K562 (cell line): Measurements from ENCODE around the gene CXCL9. TPM values are rescaled to one million over a fixed set of nuclear protein-coding genes. Genes with fewer than 3 reads are reported as not detected.

ENCODE experiments used
- ATAC-seq: fragments of 200-7000 bp; cut with Tn5 transposase; 3 replicates; pipeline ENCODE4 v1.9.1; 2020; ENCODE audit warnings: moderate library complexity
- BruUV-seq: library from RNA; stranded (reverse); fragments of 400-500 nt; replicated peaks from 2 replicates; lab custom pipeline; 2021; lab: Mats Ljungman, UMichigan
- CTCF ChIA-PET: fragments of 300-600 bp; formaldehyde crosslinking; extraction: SDS; loops from one replicate; lab custom pipeline; 2021; ENCODE audit warnings: low intra/inter-chr PET ratio; lab: Yijun Ruan, JAX
- POLR2A ChIA-PET: fragments of 300-600, 350-650 bp; sonication (Branson Sonifier 250); formaldehyde crosslinking; extraction: SDS; loops from one replicate; lab custom pipeline; 2021; ENCODE audit warnings: antibody characterized with exemption, inconsistent platforms; lab: Yijun Ruan, JAX
- DNase-seq, 4 experiments: peaks; one replicate each; pipeline versions ENCODE4 v3.0.0 to v3.0.0-alpha.2; 2011 to 2018; ENCODE audit warnings: low spot score in 3 of 4, mixed read lengths in 3 of 4; ENCODE audit errors: extremely low read depth in 1 of 4
- FAIRE-seq: peaks from 2 replicates; lab custom pipeline; 2011; peaks lifted over from hg19 to GRCh38; lab: Jason Lieb, UNC
- H2AFZ ChIP-seq: 2 replicates; pipeline ENCODE4 v1.6.0; 2011; ENCODE audit warnings: low read depth, low read length, control low read depth, inconsistent platforms
- H3K27ac ChIP-seq: fragments of 200-600 bp; 3 replicates; pipeline ENCODE4 v1.8.0; 2011; ENCODE audit warnings: low read depth, mild to moderate bottlenecking, control low read depth, inconsistent platforms, low read length, moderate library complexity, mixed read lengths; ENCODE audit errors: extremely low read depth
- H3K27me3 ChIP-seq, 2 experiments: fragments of 300-600 bp in 1 of 2; 2 replicates in 1 of 2; 3 replicates in 1 of 2; pipeline versions ENCODE4 v1.6.0 to v1.8.0; 2011; ENCODE audit warnings: inconsistent platforms in 2 of 2, low read length in 2 of 2, mild to moderate bottlenecking in 1 of 2, mixed read lengths in 1 of 2, moderate library complexity in 1 of 2; ENCODE audit not compliant: control insufficient read depth in 2 of 2, insufficient read depth in 2 of 2
- H3K36me3 ChIP-seq: fragments of 300-600 bp; 3 replicates; pipeline ENCODE4 v1.8.0; 2011; ENCODE audit warnings: mild to moderate bottlenecking, low read length, inconsistent platforms; ENCODE audit not compliant: control insufficient read depth, insufficient read depth
- H3K4me1 ChIP-seq, 2 experiments: fragments of 200-600 bp in 1 of 2; replicated peaks in 1 of 2; 2 replicates in 1 of 2; 3 replicates in 1 of 2; pipeline versions ENCODE4 v1.5.1 to v1.8.0; 2011; ENCODE audit warnings: inconsistent platforms in 2 of 2, low read length in 2 of 2, mild to moderate bottlenecking in 1 of 2, mixed read lengths in 1 of 2, moderate library complexity in 1 of 2; ENCODE audit not compliant: control insufficient read depth in 2 of 2, insufficient read depth in 2 of 2
- H3K4me2 ChIP-seq: 2 replicates; pipeline ENCODE4 v1.6.1; 2011; ENCODE audit warnings: low read length, control low read depth, inconsistent platforms, mixed read lengths; ENCODE audit not compliant: insufficient read depth
- H3K4me3 ChIP-seq: fragments of 200-600 bp; sonication (generic), shearing (Covaris generic); 2 replicates; pipeline ENCODE4 v1.5.1; 2016; ENCODE audit warnings: control low read depth, inconsistent platforms
- H3K79me2 ChIP-seq: fragments of 200-600 bp; 3 replicates; pipeline ENCODE4 v1.8.0; 2011; ENCODE audit warnings: low read length, inconsistent platforms; ENCODE audit not compliant: control insufficient read depth, insufficient read depth
- H3K9ac ChIP-seq, 2 experiments: 2 replicates each; pipeline versions ENCODE4 v1.6.0 to v1.6.1; 2011; ENCODE audit warnings: low read depth in 2 of 2, low read length in 2 of 2, control low read depth in 1 of 2, inconsistent platforms in 1 of 2, mild to moderate bottlenecking in 1 of 2, mixed read lengths in 1 of 2; ENCODE audit not compliant: insufficient read depth in 1 of 2
- H3K9me1 ChIP-seq: one replicate; pipeline ENCODE4 v1.6.0; 2011; ENCODE audit warnings: inconsistent platforms, mild to moderate bottlenecking, low read length, moderate library complexity; ENCODE audit not compliant: control insufficient read depth, insufficient read depth
- H3K9me3 ChIP-seq: replicated peaks from 2 replicates; pipeline ENCODE4 v1.5.1; 2011; ENCODE audit warnings: low read depth, low read length, inconsistent platforms; ENCODE audit not compliant: control insufficient read depth, insufficient read depth
- H4K20me1 ChIP-seq: replicated peaks from 2 replicates; pipeline ENCODE4 v1.6.1; 2011; ENCODE audit warnings: low read length, inconsistent platforms, mixed read lengths; ENCODE audit not compliant: control insufficient read depth, insufficient read depth
- AFF4 ChIP-seq: sonication (generic); formaldehyde crosslinking; IDR thresholded peaks from 2 replicates; pipeline ENCODE4 v1.8.0; 2023; ENCODE audit warnings: mild to moderate bottlenecking, missing genetic modification reagents
- ARHGAP35 ChIP-seq: fragments of 450-650 bp; IDR thresholded peaks from 2 replicates; pipeline ENCODE4 v1.6.1; 2018; ENCODE audit not compliant: partially characterized antibody
- FOXO4 ChIP-seq: fragments of 450-650 bp; formaldehyde crosslinking; IDR thresholded peaks from 2 replicates; pipeline ENCODE4 v1.4.0; 2020; ENCODE audit warnings: mild to moderate bottlenecking, moderate library complexity
- GATAD2B ChIP-seq: fragments of 450-650 bp; IDR thresholded peaks from 2 replicates; pipeline ENCODE4 v1.6.1; 2017; ENCODE audit warnings: mild to moderate bottlenecking, borderline replicate concordance
- HNRNPLL ChIP-seq: fragments of 200-400 bp; formaldehyde crosslinking; IDR thresholded peaks from 2 replicates; pipeline ENCODE4 v1.6.1; 2017; ENCODE audit warnings: low read length, low read depth, mild to moderate bottlenecking; ENCODE audit not compliant: poor library complexity, severe bottlenecking
- MYC ChIP-seq, 2 experiments: fragments of 250-450 bp in 1 of 2; sonication (Bioruptor Pico) in 1 of 2; IDR thresholded peaks; 2 replicates each; pipeline versions ENCODE4 v1.5.1 to v1.6.1; 2012 to 2021; ENCODE audit warnings: low read depth in 2 of 2, borderline replicate concordance in 1 of 2, improper control_type of control experiment in 1 of 2, low read length in 1 of 2, mild to moderate bottlenecking in 1 of 2, moderate library complexity in 1 of 2
- PHF8 ChIP-seq: fragments of 200-600 bp; sonication (generic); IDR thresholded peaks from 2 replicates; pipeline ENCODE4 v1.6.1; 2012; ENCODE audit warnings: mixed run types, mild to moderate bottlenecking, inconsistent platforms, low read length, moderate library complexity, borderline replicate concordance
- SMARCE1 ChIP-seq: fragments of 450-650 bp; IDR thresholded peaks from 2 replicates; pipeline ENCODE4 v1.7.1; 2016; ENCODE audit warnings: mild to moderate bottlenecking
- ZKSCAN1 ChIP-seq: fragments of 150-350 bp; IDR thresholded peaks from 2 replicates; pipeline ENCODE4 v1.6.1; 2016; ENCODE audit warnings: low read depth, low read length
- ZNF24 ChIP-seq: fragments of 450-650 bp; IDR thresholded peaks from 2 replicates; pipeline ENCODE4 v1.6.1; 2016
- ZNF263 ChIP-seq: sonication (generic); formaldehyde crosslinking; IDR thresholded peaks from 2 replicates; pipeline ENCODE4 v1.8.0; 2022; ENCODE audit warnings: mild to moderate bottlenecking, missing genetic modification reagents, borderline replicate concordance
- WGBS: fragments of 100-300 bp; shearing (Covaris generic); methylation state at CpG from one replicate; pipeline ENCODE4 v1.1.6; 2016; ENCODE audit warnings: low coverage, mixed read lengths; ENCODE audit not compliant: insufficient coverage; ENCODE audit errors: missing lambda C conversion rate; 5-methylcytosine and 5-hydroxymethylcytosine counted together
- in situ Hi-C: fragments of 300-500 bp; cut with MboI; formaldehyde crosslinking; loops from 4 replicates; pipeline ENCODE4 v1.15.0; 2018; ENCODE audit warnings: inconsistent platforms, mixed read lengths
- intact Hi-C: fragments of 100-400 bp; cut with micrococcal nuclease; formaldehyde crosslinking; loops from 2 replicates; pipeline ENCODE4 v1.14.2; 2022
- polyA plus RNA-seq, 8 experiments: library from polyadenylated mRNA; depleted of rRNA in 4 of 8; stranded (reverse) in 5 of 8; unstranded in 3 of 8; fragments of >200 nt; fragmentation: Nextera tagmentation in 2 of 8; fragmentation: Illumina TruSeq in 1 of 8; extraction: Ambion mirVana in 2 of 8; extraction: Trizol in 1 of 8; gene quantifications; 2 replicates each; pipeline versions ENCODE4 v1.2.1 to v1.2.3, GENCODE V29; 2011 to 2014; ENCODE audit warnings: inconsistent platforms in 1 of 8, missing spikeins in 1 of 8
- total RNA-seq, 7 experiments: library from RNA; depleted of rRNA in 6 of 7; stranded (reverse); fragments of >200 nt in 6 of 7; fragmentation: Illumina TruSeq in 2 of 7; extraction: Trizol in 2 of 7; gene quantifications; 2 replicates each; pipeline versions ENCODE4 v1.2.1 to v1.2.3, GENCODE V29; 2011 to 2021; ENCODE audit warnings: low replicate concordance in 1 of 7

The CXCL9 gene
- total and polyA plus RNA-seq, 9 of the 15 experiments (the other 6 are each of a cell fraction or from before 2014, with no cell fraction given), result not detected

GRCh38 chr4:76012388-76012801 lies 5.1 kb upstream of the CXCL9 start:
- Histone ChIP-seq H3K4me2 (no peak overlapping the region), H3K27me3 (peaks cover 0 to 9% of the 10 kb centered on the region in 2 experiments; a peak in 1 of 5 replicates)
- TF ChIP-seq ARHGAP35 (no peak), ZNF263 (CRISPR knock-in tag) (no peak), PHF8 (no peak), SMARCE1 (no peak), AFF4 (no peak), FOXO4 (CRISPR knock-in tag) (no peak), ZKSCAN1 (no peak), HNRNPLL (no peak), ZNF24 (no peak), MYC (IDR thresholded peaks at IDR 0.05; ENCODE audit: low read depth, low read length) (no peak), MYC (CRISPR knock-in tag; IDR thresholded peaks at IDR 0.05; ENCODE audit: borderline replicate concordance, low read depth) (no peak), GATAD2B (no peak)

More at GRCh38 chr4:76012388-76012801, 5.1 kb upstream of the CXCL9 start:
- ATAC-seq (no peak), DNase-seq (no peak), FAIRE-seq (no peak)
- H3K4me3 ChIP-seq, result no peak overlapping the region
- BruUV-seq, result no TSS peak
- H3K79me2 ChIP-seq, result no peaks in the 10 kb centered on the region
- H3K9me3 ChIP-seq, result no peaks in the 10 kb centered on the region
- H3K4me1 ChIP-seq, result peaks cover 0 to 7% of the 10 kb centered on the region in 2 experiments; a peak in 3 of 5 replicates
- H2AFZ ChIP-seq, result no peak overlapping the region
- no peaks in the 10 kb centered on the region for H4K20me1 ChIP-seq
- ChIA-PET POLR2A (no interaction called here), CTCF (interaction anchor here (0.6 kb wide), 1 partner anchor 746 kb away, joined by 4 read pairs; no protein-coding TSS in a partner anchor)
- WGBS, result 6% methylated on average over 1 of the region's 1 CpG
- in situ Hi-C loops, result no loop called here
- H3K36me3 ChIP-seq, result no peaks in the 10 kb centered on the region
- H3K9ac ChIP-seq, result no peak overlapping the region
- no peak overlapping the region for H3K27ac ChIP-seq
- intact Hi-C loops, result no loop called here
- no peaks in the 10 kb centered on the region for H3K9me1 ChIP-seq
